VCaP (cell line): ENCODE measurements around the gene IMPA2.

Experiments
- H3K27ac ChIP-seq: fragments of 450-650 bp; 2 replicates; pipeline ENCODE4 v1.5.1; 2017
- CTCF ChIP-seq: fragments of 450-650 bp; conservative IDR thresholded peaks from 2 replicates; pipeline ENCODE4 v1.5.1; 2017; ENCODE audit warnings: mild to moderate bottlenecking, moderate library complexity

Gene IMPA2

GRCh38 chr18:12005538-12006487, 24.5 kb downstream of the IMPA2 start:
- no peak overlapping the region for H3K27ac ChIP-seq
- no peak for TF ChIP-seq CTCF

DNA sequence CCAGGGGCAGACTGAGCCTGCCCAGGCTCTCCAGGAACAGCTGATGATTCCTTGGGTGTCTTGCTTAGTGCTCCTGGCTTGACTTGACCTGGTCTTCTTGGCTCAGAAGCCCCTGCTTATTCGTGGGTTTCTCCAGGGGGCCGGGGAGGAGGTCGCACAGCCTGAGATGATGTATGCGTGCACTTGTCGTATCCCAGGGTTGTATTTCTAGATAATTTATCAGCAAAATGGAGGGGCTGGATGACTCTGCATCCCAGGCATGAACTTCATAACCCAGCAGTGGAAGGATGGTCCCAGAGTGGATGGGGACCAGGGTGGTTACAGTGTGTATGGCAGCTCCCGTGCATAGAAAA, 25.2 kb downstream of the IMPA2 start:
- TF ChIP-seq CTCF = no peak
- H3K27ac ChIP-seq = no peak overlapping the region

DNA sequence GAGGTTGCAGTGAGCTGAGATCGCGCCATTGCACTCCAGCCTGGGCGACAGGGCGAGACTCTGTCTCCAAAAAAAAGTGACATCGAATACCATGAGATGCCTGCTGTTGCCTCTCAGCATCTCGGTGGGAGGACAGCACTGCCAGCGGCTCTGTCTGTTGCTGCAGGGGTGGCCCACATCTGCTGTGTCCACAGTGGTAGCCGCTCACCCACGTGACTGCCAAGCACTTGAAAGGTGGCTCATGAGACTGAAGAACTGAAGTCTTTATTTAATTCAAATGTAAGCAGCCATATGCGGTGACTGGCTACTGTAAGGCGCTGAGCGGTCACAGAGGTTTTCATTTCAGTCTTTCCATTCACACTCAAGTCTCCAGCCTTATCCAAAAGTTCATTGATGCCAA, 25.8 kb downstream of the IMPA2 start:
- no peak overlapping the region for H3K27ac ChIP-seq
- TF ChIP-seq CTCF = no peak

DNA sequence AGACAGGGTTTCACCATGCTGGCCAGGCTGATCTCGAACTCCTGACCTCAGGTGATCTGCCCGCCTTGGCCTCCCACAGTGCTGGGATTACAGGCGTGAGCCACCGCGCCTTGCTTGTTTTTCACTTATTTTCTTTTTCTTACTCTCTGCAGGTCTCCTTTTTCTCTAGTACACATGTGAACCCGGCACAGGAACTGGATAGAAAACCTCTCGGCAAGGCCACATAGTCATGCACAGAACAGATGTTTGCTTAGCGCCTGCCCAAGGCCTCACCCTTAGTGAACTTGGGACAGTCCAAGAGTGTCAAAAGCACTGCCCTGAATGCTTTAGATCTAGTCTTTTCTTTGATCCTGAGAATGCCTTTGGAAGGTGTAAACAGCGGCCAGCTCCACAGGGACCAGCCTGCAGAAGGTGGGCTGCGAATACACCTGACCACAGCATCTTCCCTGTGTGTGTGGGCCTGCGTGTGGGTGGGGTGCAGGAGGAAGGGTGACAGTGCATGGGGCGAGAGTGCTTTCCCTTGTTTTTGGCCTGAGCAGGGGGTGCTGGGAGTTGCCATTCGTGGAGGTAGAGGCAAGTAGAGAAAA, 27.0 kb downstream of the IMPA2 start:
- TF ChIP-seq CTCF = no peak

DNA sequence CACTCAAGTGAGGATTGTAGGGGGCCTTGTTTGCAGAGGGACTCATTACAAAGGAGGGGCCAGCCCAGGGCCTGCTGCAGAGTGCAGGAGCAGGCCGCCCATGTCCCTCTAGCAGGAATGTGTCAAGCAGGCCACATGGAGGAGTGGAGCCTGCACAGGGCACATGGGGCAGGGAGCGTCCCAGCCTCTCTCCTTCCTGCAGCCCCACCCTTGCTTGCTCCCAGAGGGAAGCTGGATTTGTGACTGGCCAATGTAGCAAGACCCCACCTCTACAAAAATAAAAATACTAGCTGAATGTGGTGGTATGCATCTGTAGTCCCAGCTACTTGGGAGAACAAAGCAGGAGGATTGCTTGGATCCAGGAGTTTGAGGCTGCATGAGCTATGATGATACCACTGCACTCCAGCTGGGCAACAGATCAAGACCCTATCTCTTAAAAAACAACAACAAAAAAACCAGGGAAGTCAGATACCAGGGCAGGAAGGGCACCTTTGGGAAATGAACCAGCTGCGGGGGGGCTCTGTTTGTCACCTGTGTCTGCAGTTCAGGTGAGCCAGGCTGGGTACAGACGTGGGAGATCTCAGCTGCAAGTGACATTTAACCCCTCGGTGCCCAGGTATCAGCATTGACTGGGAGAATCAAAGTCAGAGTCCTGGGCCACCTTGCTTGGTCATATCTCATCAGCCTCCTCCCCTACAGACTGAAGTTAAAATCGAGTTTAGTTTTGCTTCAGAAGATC, 27.7 kb downstream of the IMPA2 start:
- no peak for TF ChIP-seq CTCF
- H3K27ac ChIP-seq = no peak overlapping the region

More for the DNA sequence above, 27.0 kb downstream of the IMPA2 start:
- H3K27ac ChIP-seq = no peak overlapping the region

DNA sequence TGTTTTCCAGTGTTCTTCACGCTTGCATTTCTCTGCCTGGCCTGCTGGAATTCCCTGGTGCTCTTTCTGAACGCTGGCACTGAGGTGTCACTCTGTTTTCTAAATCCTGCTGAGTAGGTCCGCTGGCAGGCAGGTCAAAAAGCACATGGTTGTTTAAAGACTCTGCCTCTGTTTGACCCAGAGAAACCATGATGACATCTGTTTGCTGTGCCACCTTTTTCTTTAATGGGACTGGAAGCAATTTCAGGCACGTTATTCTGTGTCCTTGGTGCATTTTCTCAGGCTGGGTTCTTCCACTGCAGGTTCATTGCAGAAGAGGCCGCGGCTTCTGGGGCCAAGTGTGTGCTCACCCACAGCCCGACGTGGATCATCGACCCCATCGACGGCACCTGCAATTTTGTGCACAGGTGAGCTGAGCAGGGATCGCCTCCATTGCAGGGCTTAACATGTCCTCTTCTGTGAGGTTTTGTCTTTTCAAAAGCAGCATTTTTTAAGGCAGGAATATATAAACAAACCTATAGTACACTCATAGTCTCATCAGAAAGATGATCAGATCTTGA, 28.4 kb downstream of the IMPA2 start:
- TF ChIP-seq CTCF = no peak
- H3K27ac ChIP-seq = no peak overlapping the region

GRCh38 chr18:12010187-12010802, 29.0 kb downstream of the IMPA2 start:
- TF ChIP-seq CTCF = no peak

More at GRCh38 chr18:12010187-12010802, 29.0 kb downstream of the IMPA2 start:
- H3K27ac ChIP-seq = no peak overlapping the region
